Measurements from ENCODE around the gene EFCAB14.

DNA sequence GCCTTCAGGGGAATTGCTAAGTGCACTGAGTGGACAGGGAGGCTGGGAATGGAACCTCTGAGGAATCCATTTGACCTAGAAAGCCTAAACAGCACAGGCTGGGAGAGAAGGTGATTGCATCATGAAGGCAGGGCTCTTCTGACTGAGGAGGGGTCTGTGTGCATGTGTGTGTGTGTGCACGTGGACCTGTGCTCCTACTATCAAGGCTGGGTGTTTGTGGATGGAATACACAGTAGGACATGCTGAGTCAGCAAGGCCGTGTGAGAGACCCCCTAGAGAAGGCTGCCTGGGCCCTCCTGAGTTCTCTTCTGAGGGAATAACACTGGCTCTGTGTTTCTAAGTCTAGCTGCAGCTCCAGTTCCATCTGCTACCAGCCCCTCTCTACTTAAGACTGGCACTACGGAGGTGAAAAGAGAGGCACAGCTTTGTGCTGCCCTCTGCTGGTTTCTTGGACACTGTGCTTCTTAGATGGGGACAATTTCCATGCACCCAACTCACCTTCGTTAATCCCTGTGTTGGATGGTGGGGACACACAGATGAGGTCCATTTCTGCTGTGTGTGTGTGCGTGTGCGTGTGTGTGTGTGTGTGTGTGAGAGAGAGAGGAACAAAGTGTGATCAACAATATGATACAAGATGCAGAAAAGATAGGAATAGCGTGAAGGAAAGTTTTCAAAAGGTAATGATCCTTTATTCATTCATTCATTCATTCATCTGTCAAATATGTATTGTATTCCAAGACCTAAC lies 6.2 kb upstream of the EFCAB14 start:
- TF ChIP-seq, protein P1, sequence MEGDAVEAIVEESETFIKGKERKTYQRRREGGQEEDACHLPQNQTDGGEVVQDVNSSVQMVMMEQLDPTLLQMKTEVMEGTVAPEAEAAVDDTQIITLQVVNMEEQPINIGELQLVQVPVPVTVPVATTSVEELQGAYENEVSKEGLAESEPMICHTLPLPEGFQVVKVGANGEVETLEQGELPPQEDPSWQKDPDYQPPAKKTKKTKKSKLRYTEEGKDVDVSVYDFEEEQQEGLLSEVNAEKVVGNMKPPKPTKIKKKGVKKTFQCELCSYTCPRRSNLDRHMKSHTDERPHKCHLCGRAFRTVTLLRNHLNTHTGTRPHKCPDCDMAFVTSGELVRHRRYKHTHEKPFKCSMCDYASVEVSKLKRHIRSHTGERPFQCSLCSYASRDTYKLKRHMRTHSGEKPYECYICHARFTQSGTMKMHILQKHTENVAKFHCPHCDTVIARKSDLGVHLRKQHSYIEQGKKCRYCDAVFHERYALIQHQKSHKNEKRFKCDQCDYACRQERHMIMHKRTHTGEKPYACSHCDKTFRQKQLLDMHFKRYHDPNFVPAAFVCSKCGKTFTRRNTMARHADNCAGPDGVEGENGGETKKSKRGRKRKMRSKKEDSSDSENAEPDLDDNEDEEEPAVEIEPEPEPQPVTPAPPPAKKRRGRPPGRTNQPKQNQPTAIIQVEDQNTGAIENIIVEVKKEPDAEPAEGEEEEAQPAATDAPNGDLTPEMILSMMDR (optimal IDR thresholded peaks at IDR 0.05 in 1 of 3, IDR thresholded peaks at IDR 0.05 in 1 of 3, conservative IDR thresholded peaks at IDR 0.05 in 1 of 3; ENCODE audit: extremely low read depth in 1 of 3, insufficient read depth in 2 of 3, low read length in 3 of 3) = peak; percentile 78 to 92 (median 89)
- TF ChIP-seq EZH2 (IDR thresholded peaks at IDR 0.05; ENCODE audit: low read length) = no peak

Measured in keratinocyte (primary cell).